Mesenchymal stem cell (in vitro differentiated cells and primary cell): ENCODE results near the gene SLC12A3.

ENCODE experiments used
- DNase-seq: peaks from one replicate; pipeline ENCODE4 v3.0.0-alpha.2; 2013
- H2AFZ ChIP-seq: one replicate; pipeline ENCODE4 v1.6.1; 2013; ENCODE audit warnings: low read depth, mild to moderate bottlenecking, control low read depth, inconsistent platforms, low read length, moderate library complexity
- H2AK5ac ChIP-seq: 2 replicates; pipeline ENCODE4 v1.6.1; 2013; ENCODE audit warnings: low read length, moderate library complexity, mild to moderate bottlenecking, inconsistent platforms; ENCODE audit not compliant: severe bottlenecking
- H2BK120ac ChIP-seq: one replicate; pipeline ENCODE4 v1.6.1; 2013; ENCODE audit warnings: low read depth, mild to moderate bottlenecking, inconsistent platforms, low read length, moderate library complexity
- H2BK12ac ChIP-seq, 2 experiments: one replicate each; pipeline ENCODE4 v1.6.1; 2013; ENCODE audit warnings: inconsistent platforms in 2 of 2, low read length in 2 of 2, mild to moderate bottlenecking in 2 of 2, moderate library complexity in 2 of 2, control low read depth in 1 of 2
- H2BK15ac ChIP-seq: one replicate; pipeline ENCODE4 v1.6.1; 2013; ENCODE audit warnings: mild to moderate bottlenecking, low read depth, inconsistent platforms; ENCODE audit not compliant: poor library complexity, severe bottlenecking
- H2BK5ac ChIP-seq: 2 replicates; pipeline ENCODE4 v1.6.1; 2013; ENCODE audit warnings: low read depth, mild to moderate bottlenecking, low read length, control low read depth, inconsistent platforms; ENCODE audit not compliant: poor library complexity, severe bottlenecking
- H3K14ac ChIP-seq, 2 experiments: one replicate each; pipeline ENCODE4 v1.6.1; 2013; ENCODE audit warnings: inconsistent platforms in 2 of 2, low read length in 2 of 2, control low read depth in 1 of 2, mild to moderate bottlenecking in 1 of 2, moderate library complexity in 1 of 2
- H3K18ac ChIP-seq, 2 experiments: one replicate each; pipeline ENCODE4 v1.6.1; 2013; ENCODE audit warnings: inconsistent platforms in 2 of 2, low read length in 2 of 2, control low read depth in 1 of 2, low read depth in 1 of 2, mild to moderate bottlenecking in 1 of 2
- H3K23ac ChIP-seq, 2 experiments: one replicate each; pipeline ENCODE4 v1.6.1; 2013; ENCODE audit warnings: inconsistent platforms in 2 of 2, low read length in 2 of 2, mild to moderate bottlenecking in 2 of 2, moderate library complexity in 2 of 2, control low read depth in 1 of 2
- H3K27ac ChIP-seq: 2 replicates; pipeline ENCODE4 v1.5.1; 2013; ENCODE audit warnings: mild to moderate bottlenecking, moderate library complexity, low read length, control low read depth, inconsistent platforms; ENCODE audit not compliant: poor library complexity, severe bottlenecking
- H3K27me3 ChIP-seq, 2 experiments: 2 replicates each; pipeline versions ENCODE4 v1.6.1 to v1.7.0; 2013; ENCODE audit warnings: low read length in 2 of 2, mild to moderate bottlenecking in 2 of 2, moderate library complexity in 2 of 2, control low read depth in 1 of 2, inconsistent platforms in 1 of 2; ENCODE audit not compliant: control insufficient read depth in 1 of 2, insufficient read depth in 1 of 2
- H3K36me3 ChIP-seq, 2 experiments: 2 replicates each; pipeline versions ENCODE4 v1.6.1 to v1.7.0; 2013; ENCODE audit warnings: low read length in 2 of 2, control low read depth in 1 of 2, inconsistent platforms in 1 of 2, low read depth in 1 of 2, mild to moderate bottlenecking in 1 of 2; ENCODE audit not compliant: insufficient read depth in 2 of 2, control insufficient read depth in 1 of 2
- H3K4ac ChIP-seq, 2 experiments: one replicate each; pipeline ENCODE4 v1.6.1; 2013; ENCODE audit warnings: inconsistent platforms in 2 of 2, low read length in 2 of 2, mild to moderate bottlenecking in 2 of 2, moderate library complexity in 2 of 2, control low read depth in 1 of 2, low read depth in 1 of 2
- H3K4me1 ChIP-seq: 2 replicates; pipeline ENCODE4 v1.6.1; 2013; ENCODE audit warnings: low read depth, low read length, control low read depth; ENCODE audit not compliant: control insufficient read depth, insufficient read depth
- H3K4me2 ChIP-seq: 2 replicates; pipeline ENCODE4 v1.6.1; 2013; ENCODE audit warnings: low read length, mild to moderate bottlenecking, inconsistent platforms; ENCODE audit not compliant: poor library complexity, severe bottlenecking
- H3K4me3 ChIP-seq, 2 experiments: 2 replicates each; pipeline versions ENCODE4 v1.5.1 to v1.7.0; 2013; ENCODE audit warnings: low read length in 2 of 2, mild to moderate bottlenecking in 2 of 2, control low read depth in 1 of 2, low read depth in 1 of 2; ENCODE audit not compliant: insufficient read depth in 1 of 2
- H3K79me1 ChIP-seq: replicated peaks from 2 replicates; pipeline ENCODE4 v1.6.1; 2013; ENCODE audit warnings: mild to moderate bottlenecking, control low read depth, low read length, inconsistent platforms; ENCODE audit not compliant: poor library complexity, severe bottlenecking
- H3K9ac ChIP-seq: 2 replicates; pipeline ENCODE4 v1.7.0; 2013; ENCODE audit warnings: mild to moderate bottlenecking, low read length, moderate library complexity
- H3K9me3 ChIP-seq: 2 replicates; pipeline ENCODE4 v1.7.0; 2013; ENCODE audit warnings: mild to moderate bottlenecking, low read length; ENCODE audit not compliant: control insufficient read depth
- H4K8ac ChIP-seq: one replicate; pipeline ENCODE4 v1.6.1; 2013; ENCODE audit warnings: inconsistent platforms, mild to moderate bottlenecking, low read length, moderate library complexity
- H4K91ac ChIP-seq: one replicate; pipeline ENCODE4 v1.6.1; 2013; ENCODE audit warnings: mild to moderate bottlenecking, low read length, inconsistent platforms
- WGBS: methylation state at CpG from one replicate; pipeline ENCODE4 v1.1.7; 2013; ENCODE audit warnings: mixed read lengths; 5-methylcytosine and 5-hydroxymethylcytosine counted together

SLC12A3 gene

DNA sequence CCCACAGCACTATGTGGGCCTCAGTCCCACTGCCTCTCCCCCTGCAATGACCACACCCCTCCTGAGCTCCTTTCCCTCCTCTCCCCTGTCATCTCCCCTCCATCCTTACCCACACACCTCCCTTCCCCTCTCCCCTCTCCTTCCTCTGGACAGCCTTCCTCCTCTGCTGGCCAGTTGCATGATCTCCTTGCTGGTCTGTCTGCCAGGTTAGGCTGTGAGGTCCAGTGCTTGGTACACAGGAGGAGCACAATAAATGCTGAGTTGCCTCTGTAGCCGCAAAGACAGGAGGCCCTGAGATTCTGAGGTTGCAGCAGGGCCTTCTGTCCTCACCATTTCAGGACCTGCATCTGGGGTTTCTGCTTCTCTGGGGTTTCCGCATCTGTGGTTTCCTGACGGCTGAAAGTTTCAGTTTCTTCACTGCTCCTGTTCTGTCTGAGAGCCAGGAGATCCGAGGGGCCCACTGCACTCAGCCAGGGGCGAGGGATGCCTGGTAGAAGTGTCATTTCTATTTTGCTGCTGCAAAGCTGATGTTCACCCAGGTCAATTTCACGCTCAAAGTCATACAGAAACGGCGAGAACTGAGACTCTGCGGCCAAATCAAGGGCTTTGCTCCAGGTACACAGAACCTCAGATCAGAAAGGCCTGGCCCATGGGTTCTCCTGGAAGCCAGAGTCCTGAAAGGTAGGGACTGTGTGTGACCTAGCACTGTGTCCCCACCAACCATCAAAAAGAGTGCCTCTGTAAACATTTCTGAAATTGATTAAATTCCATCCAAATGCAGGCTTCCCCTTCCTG is 4.6 kb upstream of the SLC12A3 start:
- no peaks in the 10 kb centered on the region for H3K9me3 ChIP-seq
- no peaks in the 10 kb centered on the region for H3K36me3 ChIP-seq

GRCh38 chr16:56861092-56861610 is 3.9 kb upstream of the SLC12A3 start:
- Histone ChIP-seq H4K8ac (peak overlapping the region; percentile 35), H3K4me2 (no peak overlapping the region), H2BK5ac (peak overlapping the region; percentile 40), H2BK12ac (peak overlapping the region in 1 of 2 experiments; percentile 37), H3K36me3 (no peaks in the 10 kb centered on the region), H3K9me3 (no peaks in the 10 kb centered on the region), H2BK120ac (peak overlapping the region; percentile 51), H3K14ac (no peak overlapping the region), H3K23ac (no peak overlapping the region), H2AFZ (no peak overlapping the region), H3K27ac (peak overlapping the region; percentile 35), H4K91ac (no peak overlapping the region), H3K9ac (no peak overlapping the region), H3K79me1 (no peaks in the 10 kb centered on the region), H3K27me3 (peaks cover 0 to 24% of the 10 kb centered on the region in 2 experiments), H3K18ac (peak overlapping the region in 1 of 2 experiments; percentile 21), H3K4me1 (peaks cover 14% of the 10 kb centered on the region), H3K4ac (no peak overlapping the region), H2BK15ac (no peak overlapping the region), H3K4me3 (no peak overlapping the region), H2AK5ac (peak overlapping the region; percentile 63)
- DNase-seq = peak; percentile 34
- no CpG with 5 or more reads among the region's 3 CpGs for WGBS

More for the DNA sequence above, 4.6 kb upstream of the SLC12A3 start:
- H3K27ac ChIP-seq = peak overlapping the region; percentile 35
- H3K9ac ChIP-seq = no peak overlapping the region
- H3K4ac ChIP-seq = no peak overlapping the region
- peak overlapping the region in 1 of 2 experiments; percentile 3 for H3K14ac ChIP-seq
- H4K8ac ChIP-seq = peak overlapping the region; percentile 36
- H3K4me3 ChIP-seq = no peak overlapping the region
- H3K79me1 ChIP-seq = no peaks in the 10 kb centered on the region
- WGBS = 77% methylated on average over 9 of the region's 9 CpGs
- peak overlapping the region; percentile 51 for H2BK120ac ChIP-seq
- peak overlapping the region; percentile 63 for H2AK5ac ChIP-seq
- no peak overlapping the region for H4K91ac ChIP-seq
- DNase-seq = no peak
- no peak overlapping the region for H2AFZ ChIP-seq
- H3K4me2 ChIP-seq = no peak overlapping the region
- H3K4me1 ChIP-seq = peaks cover 14% of the 10 kb centered on the region
- H2BK5ac ChIP-seq = peak overlapping the region; percentile 40
- H3K27me3 ChIP-seq = peaks cover 0 to 24% of the 10 kb centered on the region in 2 experiments
- H2BK12ac ChIP-seq = peak overlapping the region in 1 of 2 experiments; percentile 37
- no peak overlapping the region for H2BK15ac ChIP-seq
- no peak overlapping the region for H3K23ac ChIP-seq
- H3K18ac ChIP-seq = no peak overlapping the region

- Histone ChIP-seq H3K36me3 (no peaks in the 10 kb centered on the region), H3K14ac (no peak overlapping the region), H3K9me3 (no peaks in the 10 kb centered on the region), H3K4me2 (no peak overlapping the region), H2BK120ac (no peak overlapping the region), H3K4me1 (peaks cover 14% of the 10 kb centered on the region), H3K4me3 (no peak overlapping the region), H2BK15ac (no peak overlapping the region), H2AK5ac (peak overlapping the region; percentile 44), H3K27ac (no peak overlapping the region), H4K91ac (no peak overlapping the region), H3K79me1 (no peaks in the 10 kb centered on the region), H3K18ac (no peak overlapping the region), H4K8ac (no peak overlapping the region), H3K27me3 (peaks cover 0 to 24% of the 10 kb centered on the region in 2 experiments), H3K4ac (no peak overlapping the region), H3K9ac (no peak overlapping the region), H2AFZ (no peak overlapping the region), H2BK5ac (no peak overlapping the region), H3K23ac (no peak overlapping the region), H2BK12ac (no peak overlapping the region)
- 90% methylated on average over 8 of the region's 8 CpGs for WGBS
- DNase-seq = no peak
Observed at GRCh38 chr16:56861756-56862155, 3.3 kb upstream of the SLC12A3 start.

DNA sequence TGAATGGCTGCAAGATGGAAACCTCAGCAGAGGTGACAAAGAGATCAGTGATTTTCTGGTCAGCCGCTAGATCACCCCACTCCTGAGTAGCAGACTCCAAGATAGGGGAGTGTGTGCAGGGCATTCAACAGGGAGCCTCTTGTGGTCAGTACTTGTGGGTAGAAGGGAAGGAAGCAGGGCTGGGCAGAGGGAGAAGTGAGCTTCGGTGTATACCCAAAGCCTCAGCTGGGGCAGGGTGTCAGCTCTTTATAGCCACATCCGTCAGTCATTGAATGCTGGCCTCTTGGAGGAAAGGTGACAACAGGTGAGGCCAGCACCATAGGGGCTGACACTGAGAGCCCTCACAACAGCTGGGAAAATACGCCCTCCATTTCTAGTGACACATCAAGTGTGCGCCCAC is 2.2 kb upstream of the SLC12A3 start:
- Histone ChIP-seq H2AK5ac (no peak overlapping the region), H2BK12ac (no peak overlapping the region), H3K9me3 (no peaks in the 10 kb centered on the region), H3K18ac (no peak overlapping the region), H2BK15ac (peak overlapping the region; percentile 12), H3K9ac (no peak overlapping the region), H4K8ac (no peak overlapping the region), H3K23ac (no peak overlapping the region), H3K27me3 (peaks cover 0 to 24% of the 10 kb centered on the region in 2 experiments), H3K4ac (no peak overlapping the region), H3K14ac (no peak overlapping the region), H2BK5ac (no peak overlapping the region), H3K4me2 (no peak overlapping the region), H3K4me1 (peaks cover 21% of the 10 kb centered on the region), H3K4me3 (no peak overlapping the region), H2AFZ (no peak overlapping the region), H3K27ac (no peak overlapping the region), H3K79me1 (no peaks in the 10 kb centered on the region), H2BK120ac (no peak overlapping the region), H3K36me3 (no peaks in the 10 kb centered on the region), H4K91ac (no peak overlapping the region)
- no peak for DNase-seq
- 97% methylated on average over 5 of the region's 5 CpGs for WGBS
